PC-9 (cell line): ENCODE data around the gene SLC66A2.

Experiments
- EZH2 ChIP-seq: fragments of 200-600 bp; sonication (generic); IDR thresholded peaks from 2 replicates; pipeline ENCODE4 v1.8.0; 2017; ENCODE audit warnings: antibody characterized with exemption, low read depth
- TF ChIP-seq, protein P1 (sequence below): fragments of 200-600 bp; sonication (generic); conservative IDR thresholded peaks from 2 replicates; pipeline ENCODE4 v1.6.1; 2017; ENCODE audit warnings: mixed run types, antibody characterized with exemption, mild to moderate bottlenecking, moderate library complexity

DNA sequence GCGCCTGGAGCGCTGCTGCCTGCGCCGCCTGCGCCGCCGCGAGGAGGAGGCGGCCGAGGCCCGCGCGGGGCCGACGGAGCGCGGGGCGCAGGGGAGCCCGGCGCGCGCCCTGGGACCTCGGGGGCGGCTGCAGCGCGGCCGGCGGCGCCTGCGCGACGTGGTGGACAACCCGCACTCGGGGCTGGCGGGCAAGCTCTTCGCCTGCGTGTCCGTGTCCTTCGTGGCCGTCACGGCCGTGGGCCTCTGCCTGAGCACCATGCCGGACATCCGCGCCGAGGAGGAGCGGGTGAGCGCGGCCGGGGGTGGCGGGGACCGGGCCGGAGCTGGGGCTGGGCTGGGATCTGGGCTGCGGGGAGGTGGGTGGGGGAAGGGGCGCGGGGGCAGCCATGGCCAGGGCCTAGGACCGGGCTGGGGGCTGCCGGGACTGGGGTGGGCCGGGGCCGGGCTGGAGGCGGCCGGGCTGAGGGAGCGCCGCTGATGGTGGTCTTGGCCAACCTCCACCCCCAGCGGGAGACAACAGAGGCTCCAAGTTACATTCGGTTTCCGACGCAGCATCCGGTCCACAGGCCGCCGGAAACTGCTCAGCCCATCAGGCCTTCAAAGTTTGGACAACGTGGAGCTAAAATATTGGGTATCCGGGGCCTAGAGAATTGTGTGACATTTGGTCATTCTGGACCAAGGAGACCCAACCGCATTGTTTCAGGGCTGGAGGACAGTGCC lies 87.3 kb downstream of the SLC66A2 start:
- TF ChIP-seq, protein P1, sequence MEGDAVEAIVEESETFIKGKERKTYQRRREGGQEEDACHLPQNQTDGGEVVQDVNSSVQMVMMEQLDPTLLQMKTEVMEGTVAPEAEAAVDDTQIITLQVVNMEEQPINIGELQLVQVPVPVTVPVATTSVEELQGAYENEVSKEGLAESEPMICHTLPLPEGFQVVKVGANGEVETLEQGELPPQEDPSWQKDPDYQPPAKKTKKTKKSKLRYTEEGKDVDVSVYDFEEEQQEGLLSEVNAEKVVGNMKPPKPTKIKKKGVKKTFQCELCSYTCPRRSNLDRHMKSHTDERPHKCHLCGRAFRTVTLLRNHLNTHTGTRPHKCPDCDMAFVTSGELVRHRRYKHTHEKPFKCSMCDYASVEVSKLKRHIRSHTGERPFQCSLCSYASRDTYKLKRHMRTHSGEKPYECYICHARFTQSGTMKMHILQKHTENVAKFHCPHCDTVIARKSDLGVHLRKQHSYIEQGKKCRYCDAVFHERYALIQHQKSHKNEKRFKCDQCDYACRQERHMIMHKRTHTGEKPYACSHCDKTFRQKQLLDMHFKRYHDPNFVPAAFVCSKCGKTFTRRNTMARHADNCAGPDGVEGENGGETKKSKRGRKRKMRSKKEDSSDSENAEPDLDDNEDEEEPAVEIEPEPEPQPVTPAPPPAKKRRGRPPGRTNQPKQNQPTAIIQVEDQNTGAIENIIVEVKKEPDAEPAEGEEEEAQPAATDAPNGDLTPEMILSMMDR: no peak
- no peak for TF ChIP-seq EZH2
